Suppressor macrophage treated with lipopolysaccharide for 1 hour (primary cell): Measurements from ENCODE around the gene ERBB3.

Experiments
- DNase-seq, 3 donors: peaks; one replicate each; pipeline ENCODE4 v3.0.0-alpha.2; 2020 to 2022

Gene ERBB3

GRCh38 chr12:56116267-56117081, 36.5 kb downstream of the ERBB3 start, which contains the start of gene RPL41:
RPL41 (plus strand) TSS chr12:56116633.
- DNase-seq = peak; percentile 96 to 98 (median 98)

GRCh38 chr12:56117082-56117706, 37.2 kb downstream of the ERBB3 start:
- DNase-seq = peak in 2 of 3 donors; percentile 6 to 25

- peak; percentile 97 to 99 (median 99) for DNase-seq
Measured at GRCh38 chr12:56117778-56118687, 38.1 kb downstream of the ERBB3 start, which contains the start of gene ZC3H10. ZC3H10 (plus strand) TSS chr12:56118266; CDS start chr12:56120563, 2,297 bp downstream.

- DNase-seq = peak; percentile 55 to 65 (median 55)
Measured at GRCh38 chr12:56118688-56119357, 38.9 kb downstream of the ERBB3 start.

GRCh38 chr12:56119361-56119796, 39.4 kb downstream of the ERBB3 start:
- peak; percentile 89 to 93 (median 90) for DNase-seq

GRCh38 chr12:56120158-56120846, 40.3 kb downstream of the ERBB3 start:
- DNase-seq = no peak

GRCh38 chr12:56121204-56121870, 41.4 kb downstream of the ERBB3 start:
- no peak for DNase-seq

GRCh38 chr12:56122637-56123036, 42.7 kb downstream of the ERBB3 start:
- DNase-seq = no peak

- peak in 1 of 3 donors; percentile 9 for DNase-seq
Measured at GRCh38 chr12:56124133-56124532, 44.2 kb downstream of the ERBB3 start.

- DNase-seq = peak; percentile 36 to 58 (median 47)
Measured at GRCh38 chr12:56126732-56127239, 46.8 kb downstream of the ERBB3 start.

GRCh38 chr12:56127485-56127887, 47.5 kb downstream of the ERBB3 start:
- DNase-seq = no peak

- peak; percentile 98 to 100 (median 99) for DNase-seq
Measured at GRCh38 chr12:56127888-56128669, 48.1 kb downstream of the ERBB3 start, which contains the start of gene ESYT1. ESYT1 (plus strand) TSS chr12:56128267; CDS start chr12:56128320, 53 bp downstream.

- peak; percentile 39 to 54 (median 39) for DNase-seq
Measured at GRCh38 chr12:56128670-56129205, 48.8 kb downstream of the ERBB3 start.

- DNase-seq = peak; percentile 56 to 73 (median 59)
Measured at GRCh38 chr12:56129206-56129941, 49.4 kb downstream of the ERBB3 start.

- no peak for DNase-seq
Measured at GRCh38 chr12:56129942-56130495, 50.1 kb downstream of the ERBB3 start.

- DNase-seq = no peak
Measured at GRCh38 chr12:56130876-56131275, 50.9 kb downstream of the ERBB3 start.

- no peak for DNase-seq
Measured at GRCh38 chr12:56134897-56135296, 54.9 kb downstream of the ERBB3 start.

- no peak for DNase-seq
Measured at GRCh38 chr12:56137853-56138571, 58.0 kb downstream of the ERBB3 start.
